PFSK-1 (cell line): ENCODE data around the gene MRPL28.

Experiments used
- FOXP2 ChIP-seq: optimal IDR thresholded peaks from 2 replicates; pipeline ENCODE3; 2011; ENCODE audit warnings: borderline replicate concordance, control low read depth, inconsistent platforms; ENCODE audit not compliant: insufficient read depth; ENCODE audit errors: extremely low read length, extremely low read depth
- POLR2AphosphoS5 ChIP-seq: IDR thresholded peaks from 2 replicates; pipeline ENCODE4 v1.6.1; 2012; ENCODE audit warnings: low read depth, mild to moderate bottlenecking, control low read depth, low read length, moderate library complexity
- REST ChIP-seq, 2 experiments: IDR thresholded peaks; 2 replicates each; pipeline versions ENCODE4 v1.6.1 to v1.8.0; 2011 to 2012; ENCODE audit warnings: low read depth in 2 of 2, low read length in 2 of 2, control low read depth in 1 of 2, inconsistent platforms in 1 of 2, mild to moderate bottlenecking in 1 of 2, moderate library complexity in 1 of 2; ENCODE audit not compliant: insufficient read depth in 1 of 2
- SIN3A ChIP-seq: IDR thresholded peaks from 2 replicates; pipeline ENCODE4 v1.6.1; 2012; ENCODE audit warnings: mild to moderate bottlenecking, low read length, moderate library complexity, borderline replicate concordance; ENCODE audit not compliant: insufficient read depth
- TAF1 ChIP-seq: IDR thresholded peaks from 2 replicates; pipeline ENCODE4 v1.6.1; 2012; ENCODE audit warnings: low read length, control low read depth, borderline replicate concordance; ENCODE audit not compliant: insufficient read depth

Gene MRPL28

GRCh38 chr16:396605-397004 lies 26.3 kb upstream of the MRPL28 start:
- TF ChIP-seq SIN3A: no peak
- TF ChIP-seq TAF1: no peak

GRCh38 chr16:396199-396598 lies 25.9 kb upstream of the MRPL28 start:
- TF ChIP-seq REST (IDR thresholded peaks at IDR 0.05; ENCODE audit: insufficient read depth in 1 of 2, low read depth in 2 of 2, low read length in 2 of 2): no peak
- TF ChIP-seq TAF1: no peak
- no peak for TF ChIP-seq FOXP2
- no peak for TF ChIP-seq POLR2AphosphoS5
- TF ChIP-seq SIN3A: no peak

GRCh38 chr16:392450-393030 lies 22.2 kb upstream of the MRPL28 start:
- TF ChIP-seq POLR2AphosphoS5 (no peak), REST (IDR thresholded peaks at IDR 0.05; ENCODE audit: insufficient read depth in 1 of 2, low read depth in 2 of 2, low read length in 2 of 2) (no peak), TAF1 (no peak), FOXP2 (no peak), SIN3A (no peak)

- no peak for TF ChIP-seq SIN3A
- TF ChIP-seq FOXP2: peak; percentile 19
Observed at GRCh38 chr16:391885-392335, 21.6 kb upstream of the MRPL28 start.

GRCh38 chr16:389352-389751 lies 19.0 kb upstream of the MRPL28 start:
- TF ChIP-seq FOXP2 (no peak), REST (IDR thresholded peaks at IDR 0.05; ENCODE audit: insufficient read depth in 1 of 2, low read depth in 2 of 2, low read length in 2 of 2) (no peak), TAF1 (no peak), POLR2AphosphoS5 (no peak), SIN3A (no peak)

GRCh38 chr16:386641-387156 lies 16.4 kb upstream of the MRPL28 start:
- TF ChIP-seq SIN3A (no peak), FOXP2 (no peak), REST (IDR thresholded peaks at IDR 0.05; ENCODE audit: insufficient read depth in 1 of 2, low read depth in 2 of 2, low read length in 2 of 2) (no peak), POLR2AphosphoS5 (no peak), TAF1 (no peak)
